ENCODE data around the gene USP20.

DNA sequence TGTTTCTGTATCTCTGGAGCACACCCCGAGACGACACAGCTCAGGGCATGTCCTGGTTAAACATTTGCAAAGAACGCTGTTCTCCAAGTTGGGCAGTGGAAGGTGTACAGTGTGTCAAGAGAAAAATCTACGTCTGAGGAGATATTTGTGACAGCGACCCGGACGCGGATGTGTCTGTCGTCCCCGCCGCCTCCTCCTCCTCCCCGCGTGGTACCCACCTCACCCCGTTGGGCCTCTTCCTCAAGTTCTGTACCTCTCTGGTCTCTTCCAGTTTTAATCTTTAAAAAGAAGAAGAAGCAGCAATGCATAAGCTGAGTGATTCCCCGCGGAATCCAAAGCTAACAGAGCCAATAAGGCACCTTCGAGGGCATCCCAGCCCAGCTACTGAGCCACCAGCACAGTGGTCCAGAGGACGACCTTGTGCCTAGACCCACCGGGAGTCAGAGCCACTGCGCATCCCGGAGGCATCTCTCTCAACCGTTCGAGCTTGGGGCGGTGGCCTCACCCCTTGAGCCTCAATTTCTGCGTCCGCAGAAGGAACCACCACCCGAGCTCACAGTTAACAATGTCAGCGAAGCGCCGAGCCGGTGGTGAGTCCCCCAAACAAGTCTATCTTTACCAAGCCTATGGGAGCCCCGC, 650 bp upstream of the USP20 start:
- TF ChIP-seq SUZ12 (IDR thresholded peaks at IDR 0.05; ENCODE audit: unreplicated experiment): no peak
- no peak for TF ChIP-seq YBX1 (IDR thresholded peaks at IDR 0.05)
- TF ChIP-seq, protein P1, sequence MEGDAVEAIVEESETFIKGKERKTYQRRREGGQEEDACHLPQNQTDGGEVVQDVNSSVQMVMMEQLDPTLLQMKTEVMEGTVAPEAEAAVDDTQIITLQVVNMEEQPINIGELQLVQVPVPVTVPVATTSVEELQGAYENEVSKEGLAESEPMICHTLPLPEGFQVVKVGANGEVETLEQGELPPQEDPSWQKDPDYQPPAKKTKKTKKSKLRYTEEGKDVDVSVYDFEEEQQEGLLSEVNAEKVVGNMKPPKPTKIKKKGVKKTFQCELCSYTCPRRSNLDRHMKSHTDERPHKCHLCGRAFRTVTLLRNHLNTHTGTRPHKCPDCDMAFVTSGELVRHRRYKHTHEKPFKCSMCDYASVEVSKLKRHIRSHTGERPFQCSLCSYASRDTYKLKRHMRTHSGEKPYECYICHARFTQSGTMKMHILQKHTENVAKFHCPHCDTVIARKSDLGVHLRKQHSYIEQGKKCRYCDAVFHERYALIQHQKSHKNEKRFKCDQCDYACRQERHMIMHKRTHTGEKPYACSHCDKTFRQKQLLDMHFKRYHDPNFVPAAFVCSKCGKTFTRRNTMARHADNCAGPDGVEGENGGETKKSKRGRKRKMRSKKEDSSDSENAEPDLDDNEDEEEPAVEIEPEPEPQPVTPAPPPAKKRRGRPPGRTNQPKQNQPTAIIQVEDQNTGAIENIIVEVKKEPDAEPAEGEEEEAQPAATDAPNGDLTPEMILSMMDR (IDR thresholded peaks at IDR 0.05 in 2 of 3, conservative IDR thresholded peaks at IDR 0.05 in 1 of 3; ENCODE audit: control insufficient read depth in 2 of 3, extremely low read depth in 1 of 3, insufficient read depth in 1 of 3, low read depth in 3 of 3, low read length in 3 of 3): no peak
- no peak for TF ChIP-seq CEBPB (IDR thresholded peaks at IDR 0.05; ENCODE audit: borderline replicate concordance in 1 of 2, low read depth in 2 of 2, low read length in 2 of 2)
- TF ChIP-seq YY1 (IDR thresholded peaks at IDR 0.05; ENCODE audit: low read depth, low read length): no peak
- TF ChIP-seq EZH2 (IDR thresholded peaks at IDR 0.05; ENCODE audit: borderline replicate concordance, control insufficient read depth, low read depth, low read length): no peak
- no peak for TF ChIP-seq ZNF274 (IDR thresholded peaks at IDR 0.05; ENCODE audit: insufficient read depth, insufficient read length)
- TF ChIP-seq BHLHE40 (IDR thresholded peaks at IDR 0.05; ENCODE audit: borderline replicate concordance in 1 of 2, low read depth in 2 of 2, low read length in 1 of 2): no peak
- TF ChIP-seq POLR2A (IDR thresholded peaks at IDR 0.05; ENCODE audit: low read depth, low read length): no peak
